C1 segment of cervical spinal cord (tissue), 14 donors: ENCODE data around the gene UBA1.

ENCODE experiments used
- DNase-seq, 14 donors: peaks; one replicate each; lab custom pipeline; 2025; lab: John Stamatoyannopoulos, UW

The UBA1 gene

DNA sequence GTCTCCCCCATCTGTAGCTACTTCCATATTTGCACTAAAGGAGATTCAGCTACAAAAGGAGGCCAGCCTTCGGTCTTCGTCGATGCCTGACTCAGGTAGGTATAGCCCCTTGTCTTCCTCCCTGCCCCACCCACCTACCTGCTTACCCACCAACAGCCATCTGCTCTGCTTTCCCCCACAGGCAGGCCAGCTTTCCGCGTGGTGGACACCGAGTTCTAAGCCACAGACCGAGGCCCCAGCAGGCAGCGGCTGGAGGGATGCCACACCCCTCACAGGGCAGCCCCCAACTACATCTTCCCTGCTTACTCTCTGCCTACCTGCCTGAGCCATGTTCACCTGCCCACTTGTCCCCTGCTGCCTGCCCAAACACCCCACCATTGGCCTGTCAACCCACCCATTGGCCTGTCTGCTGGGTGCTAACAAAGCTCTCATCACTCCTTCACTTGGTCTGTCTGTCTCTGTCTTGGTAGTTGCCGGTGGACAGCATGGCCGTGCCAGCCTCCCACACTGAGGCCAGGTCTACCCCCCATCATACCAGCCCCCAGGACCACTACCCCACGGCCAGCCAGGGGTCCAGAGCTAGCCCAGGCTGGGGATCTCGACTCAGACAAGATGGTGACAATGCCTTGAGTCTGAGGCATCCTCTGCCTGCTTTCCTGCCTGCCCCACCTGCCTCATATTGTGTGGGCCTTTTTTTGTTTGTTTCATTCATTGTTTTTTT, 35.1 kb downstream of the UBA1 start:
- DNase-seq = no peak

- DNase-seq = no peak
Observed at GRCh38 chrX:47229427-47229826, 35.8 kb downstream of the UBA1 start.

DNA sequence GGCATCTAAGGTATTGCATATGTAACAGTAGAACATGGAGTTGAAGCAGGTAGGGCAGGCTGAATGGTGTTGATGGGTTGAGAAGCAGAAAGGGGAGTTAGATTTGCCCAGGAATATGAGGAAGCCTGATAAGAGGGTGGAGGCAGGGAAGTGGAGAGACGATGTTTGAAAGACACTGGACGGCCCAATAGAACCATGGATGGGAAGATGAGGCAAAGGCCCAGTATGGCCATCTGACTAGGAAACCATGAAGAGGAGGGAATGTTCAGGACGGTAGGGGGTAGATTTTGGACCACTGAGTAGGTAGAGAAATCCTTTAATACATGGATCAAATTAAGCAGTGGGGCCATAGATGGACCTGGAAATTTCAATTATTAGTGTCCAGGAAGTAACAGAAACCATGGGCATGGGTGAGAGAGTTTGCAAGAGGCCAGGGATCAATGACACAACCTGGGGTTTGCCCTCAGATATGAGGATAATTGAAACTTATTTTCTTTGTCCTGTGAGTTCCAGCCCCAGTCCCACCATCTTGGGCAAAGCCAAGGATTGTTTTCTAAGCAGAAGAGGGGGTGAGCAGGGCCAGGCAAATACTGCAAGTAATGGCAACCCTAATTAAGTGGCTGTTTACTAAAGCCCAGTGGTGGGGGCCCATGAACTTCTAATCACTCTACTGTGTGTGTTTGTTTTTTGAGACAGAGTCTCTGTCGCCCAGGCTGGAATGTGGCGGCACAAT, 36.7 kb downstream of the UBA1 start:
- DNase-seq = no peak

GRCh38 chrX:47231167-47231566, 37.5 kb downstream of the UBA1 start:
- no peak for DNase-seq

- no peak for DNase-seq
Observed at GRCh38 chrX:47232197-47232802, 38.7 kb downstream of the UBA1 start.

DNA sequence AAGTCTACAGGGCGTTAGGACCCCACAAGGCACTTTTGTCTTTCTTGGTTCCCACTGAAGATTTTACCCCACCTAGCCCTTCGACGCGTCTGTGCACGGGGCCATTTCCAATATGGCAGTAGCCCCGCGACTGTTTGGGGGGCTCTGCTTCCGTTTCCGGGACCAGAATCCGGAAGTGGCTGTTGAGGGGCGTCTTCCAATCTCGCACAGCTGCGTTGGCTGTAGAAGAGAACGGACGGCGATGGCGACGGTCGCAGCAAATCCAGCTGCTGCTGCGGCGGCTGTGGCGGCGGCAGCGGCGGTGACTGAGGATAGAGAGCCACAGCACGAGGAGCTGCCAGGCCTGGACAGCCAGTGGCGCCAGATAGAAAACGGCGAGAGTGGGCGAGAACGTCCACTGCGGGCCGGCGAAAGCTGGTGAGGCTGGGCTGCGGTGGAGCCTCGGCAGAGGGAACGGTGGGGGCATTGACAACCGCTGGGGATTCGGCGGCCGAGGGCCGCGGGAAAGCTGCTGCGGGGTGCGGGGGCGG, 39.2 kb downstream of the UBA1 start, which contains the start of gene USP11:
TSS of gene USP11 (plus strand) at position 207 of the 530 bp plus-strand sequence. CDS start at position 242, 35 bp downstream.
- peak in 5 of 14 donors; percentile 33 to 62 (median 44) for DNase-seq

DNA sequence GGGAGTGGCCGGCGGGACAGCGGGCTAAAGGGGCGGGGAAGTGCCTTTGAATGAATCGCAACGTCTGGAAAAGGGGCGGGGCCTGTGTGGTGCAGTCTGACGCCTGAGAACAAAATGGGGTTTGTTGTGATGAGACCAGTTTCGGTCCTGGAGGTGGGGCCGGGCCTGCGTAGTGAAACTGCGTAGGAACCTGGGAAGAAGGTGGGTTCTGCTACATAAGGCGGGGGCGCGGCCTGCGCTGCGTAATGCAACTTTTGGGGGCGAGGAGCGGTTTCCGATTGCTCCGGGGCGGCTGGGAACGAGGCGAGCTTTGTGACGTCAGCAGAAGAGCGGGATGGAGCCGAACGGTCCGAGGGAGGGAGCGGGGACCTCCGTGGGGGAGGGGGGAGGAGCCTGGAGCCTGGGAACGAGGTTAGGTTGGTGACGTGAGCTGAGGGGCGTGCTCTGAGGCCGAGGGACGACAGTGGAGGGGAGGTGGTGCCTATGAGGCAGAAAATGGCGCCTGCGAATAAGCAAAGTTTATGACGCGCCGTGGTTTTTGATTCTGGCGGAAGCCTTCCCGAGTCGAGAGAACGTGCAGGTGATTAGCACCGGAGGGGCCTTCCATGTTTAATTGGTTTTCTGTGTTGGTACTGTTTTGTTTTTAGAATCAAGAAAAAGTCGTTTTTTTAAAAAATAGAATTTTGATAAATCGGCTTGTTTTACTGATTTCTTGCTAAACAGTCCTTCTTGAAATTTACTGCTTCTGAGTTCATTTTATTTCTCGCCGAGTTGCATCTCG, 39.9 kb downstream of the UBA1 start:
- peak; percentile 27 to 96 (median 88) for DNase-seq

DNA sequence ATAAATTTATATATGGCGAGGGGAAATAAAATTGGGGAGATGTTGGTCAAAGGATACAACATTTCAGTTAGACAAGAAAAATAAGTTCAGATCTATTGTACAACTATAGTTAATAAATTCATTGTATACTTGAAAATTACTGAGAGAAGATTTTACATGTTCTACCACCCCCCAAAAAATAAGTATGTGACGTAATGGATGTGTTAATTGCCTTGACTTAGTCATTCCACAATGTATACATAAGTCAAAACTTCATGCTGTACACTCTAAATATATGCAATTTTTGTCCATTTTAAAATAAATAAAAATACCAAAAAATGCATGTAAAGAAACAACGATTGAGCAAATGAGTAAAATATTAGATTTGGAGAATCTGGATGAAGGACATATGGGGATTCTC, 41.0 kb downstream of the UBA1 start:
- DNase-seq = no peak

DNA sequence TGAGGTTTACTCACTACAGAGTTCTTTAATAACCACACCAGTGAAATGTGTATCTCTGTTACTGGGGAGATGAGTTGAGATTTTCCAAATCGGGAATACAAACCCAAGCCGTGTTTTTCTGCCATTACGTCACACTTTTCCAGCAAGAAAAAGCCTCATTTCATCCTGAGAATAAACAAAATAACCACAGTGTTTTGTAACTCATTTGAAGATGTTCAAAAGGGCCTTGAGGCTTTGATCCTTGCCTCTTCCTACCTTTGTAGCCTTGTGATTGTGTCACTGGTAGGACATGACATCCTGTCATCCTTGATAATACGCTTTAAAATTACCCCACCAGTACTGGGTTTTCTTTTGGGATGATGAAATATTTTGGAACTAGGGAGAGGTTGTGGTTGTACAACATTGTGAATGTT, 42.1 kb downstream of the UBA1 start:
- no peak for DNase-seq

DNA sequence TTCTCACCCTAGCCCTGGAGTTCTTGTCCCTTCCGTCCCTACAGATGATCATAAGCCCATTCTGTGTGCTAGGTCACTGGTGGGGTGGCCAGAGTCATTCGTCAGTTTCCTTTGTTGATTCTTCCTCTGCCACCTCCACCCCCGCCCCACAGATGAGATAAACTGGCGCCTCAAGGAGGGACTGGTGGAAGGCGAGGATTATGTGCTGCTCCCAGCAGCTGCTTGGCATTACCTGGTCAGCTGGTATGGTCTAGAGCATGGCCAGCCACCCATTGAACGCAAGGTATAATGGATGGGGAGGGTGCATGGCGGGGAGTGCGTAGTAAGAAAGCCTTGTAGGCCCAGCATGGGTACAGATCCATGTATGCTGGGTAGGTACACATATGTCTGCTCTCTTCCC, 45.6 kb downstream of the UBA1 start:
- DNase-seq = no peak

- no peak for DNase-seq
Observed at GRCh38 chrX:47239898-47240545, 46.4 kb downstream of the UBA1 start.

- DNase-seq = no peak
Observed at GRCh38 chrX:47240619-47241018, 47.0 kb downstream of the UBA1 start.

DNA sequence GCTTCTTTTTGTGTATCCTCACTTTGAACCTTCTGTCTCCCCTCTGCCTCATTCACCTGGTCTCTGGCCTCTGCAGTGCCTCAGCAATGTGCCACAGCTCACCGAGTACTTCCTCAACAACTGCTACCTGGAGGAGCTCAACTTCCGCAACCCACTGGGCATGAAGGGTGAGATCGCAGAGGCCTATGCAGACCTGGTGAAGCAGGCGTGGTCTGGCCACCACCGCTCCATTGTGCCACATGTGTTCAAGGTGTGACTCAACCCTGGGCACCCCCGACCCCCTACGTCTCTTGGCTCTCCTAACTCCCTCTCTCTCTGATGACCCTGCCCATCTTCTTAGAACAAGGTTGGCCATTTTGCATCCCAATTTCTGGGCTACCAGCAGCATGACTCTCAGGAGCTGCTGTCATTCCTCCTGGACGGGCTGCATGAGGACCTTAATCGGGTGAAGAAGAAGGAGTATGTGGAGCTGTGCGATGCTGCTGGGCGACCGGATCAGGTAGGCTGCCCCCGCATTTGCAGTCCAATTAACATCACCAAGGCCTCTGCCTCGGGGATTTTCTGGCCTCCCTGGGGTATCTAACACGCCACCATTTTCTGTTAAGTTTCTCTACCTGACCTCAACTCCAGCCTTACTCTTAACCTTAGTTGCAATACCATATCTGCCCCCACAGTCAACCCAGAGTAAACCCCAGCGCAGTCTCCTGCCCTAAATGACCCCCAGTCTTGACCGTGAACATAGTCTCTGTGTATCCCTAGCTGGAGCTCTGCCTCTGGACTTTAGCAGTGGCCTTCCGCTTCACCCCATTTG, 47.8 kb downstream of the UBA1 start:
- DNase-seq = no peak

DNA sequence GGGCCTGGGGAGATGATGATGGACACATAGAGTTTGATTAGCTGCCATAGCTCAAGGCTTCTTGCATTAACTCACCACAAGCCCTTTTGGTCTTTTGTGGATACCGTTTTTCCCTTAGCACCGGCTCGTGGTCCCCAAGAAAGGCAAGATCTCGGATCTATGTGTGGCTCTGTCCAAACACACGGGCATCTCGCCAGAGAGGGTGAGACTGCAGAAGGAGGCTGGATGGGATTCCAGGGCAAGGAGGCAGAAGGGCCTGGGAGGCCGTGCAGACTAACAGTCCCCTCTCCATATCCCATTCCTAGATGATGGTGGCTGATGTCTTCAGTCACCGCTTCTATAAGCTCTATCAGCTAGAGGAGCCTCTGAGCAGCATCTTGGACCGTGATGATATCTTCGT, 48.7 kb downstream of the UBA1 start:
- DNase-seq = no peak

- DNase-seq = no peak
Observed at GRCh38 chrX:47243351-47243750, 49.7 kb downstream of the UBA1 start.

DNA sequence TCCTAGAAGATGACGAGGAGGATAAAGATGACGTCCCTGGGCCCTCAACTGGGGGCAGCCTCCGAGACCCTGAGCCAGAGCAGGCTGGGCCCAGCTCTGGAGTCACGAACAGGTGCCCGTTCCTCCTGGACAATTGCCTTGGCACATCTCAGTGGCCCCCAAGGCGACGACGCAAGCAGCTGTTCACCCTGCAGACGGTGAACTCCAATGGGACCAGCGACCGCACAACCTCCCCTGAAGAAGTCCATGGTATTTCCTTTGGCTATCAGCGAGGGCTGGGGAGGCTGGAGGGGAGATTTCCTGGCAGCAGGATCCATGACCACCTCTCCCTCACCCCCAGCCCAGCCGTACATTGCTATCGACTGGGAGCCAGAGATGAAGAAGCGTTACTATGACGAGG, 51.0 kb downstream of the UBA1 start:
- DNase-seq = no peak

GRCh38 chrX:47245156-47245555, 51.5 kb downstream of the UBA1 start:
- no peak for DNase-seq

DNA sequence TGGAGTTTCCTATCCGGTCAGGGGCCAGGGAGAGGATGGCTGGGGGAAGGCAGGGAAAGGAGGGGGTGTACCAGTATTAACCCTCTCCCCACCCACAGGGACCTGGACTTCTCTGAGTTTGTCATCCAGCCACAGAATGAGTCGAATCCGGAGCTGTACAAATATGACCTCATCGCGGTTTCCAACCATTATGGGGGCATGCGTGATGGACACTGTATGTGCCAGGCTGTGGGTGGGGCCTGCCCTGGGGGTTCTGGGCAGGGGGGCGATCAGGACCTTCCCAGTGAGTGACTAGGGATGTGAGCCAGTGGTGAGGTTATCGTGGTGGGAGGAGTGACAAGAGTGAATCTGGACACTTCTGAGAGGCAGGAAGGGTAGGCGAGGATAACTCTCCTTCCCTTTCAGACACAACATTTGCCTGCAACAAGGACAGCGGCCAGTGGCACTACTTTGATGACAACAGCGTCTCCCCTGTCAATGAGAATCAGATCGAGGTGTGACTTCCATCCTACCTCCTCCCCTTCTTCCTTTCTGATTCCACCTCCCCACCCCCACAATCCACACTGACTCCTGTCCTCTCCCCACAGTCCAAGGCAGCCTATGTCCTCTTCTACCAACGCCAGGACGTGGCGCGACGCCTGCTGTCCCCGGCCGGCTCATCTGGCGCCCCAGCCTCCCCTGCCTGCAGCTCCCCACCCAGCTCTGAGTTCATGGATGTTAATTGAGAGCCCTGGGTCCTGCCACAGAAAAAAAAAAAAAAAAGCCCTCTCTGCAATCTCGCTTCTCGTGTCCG, 53.8 kb downstream of the UBA1 start:
- no peak for DNase-seq

DNA sequence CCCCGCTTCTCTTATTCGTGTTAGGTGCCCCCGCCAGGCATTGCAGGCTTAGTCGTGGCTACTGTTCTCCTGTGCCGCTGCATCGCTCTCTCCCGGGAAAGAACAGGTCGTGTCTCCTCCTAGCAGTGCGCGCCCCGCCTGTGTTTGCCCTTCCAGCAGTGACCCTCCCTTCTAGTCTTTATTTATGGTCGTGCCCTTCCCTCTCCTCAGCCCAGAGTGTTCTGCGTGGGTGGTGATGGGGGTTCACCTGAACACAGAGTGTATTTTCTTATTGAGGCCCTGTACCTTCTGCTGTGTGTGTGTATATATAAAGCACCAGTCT, 54.3 kb downstream of the UBA1 start:
- DNase-seq = no peak

- no peak for DNase-seq
Observed at GRCh38 chrX:47248576-47248975, 54.9 kb downstream of the UBA1 start.
